Testis (tissue), 3 donors: Measurements from ENCODE around the gene NTM. TPM values are rescaled to one million over a fixed set of nuclear protein-coding genes. Genes with fewer than 3 reads are reported as not detected.

Source experiments
- DNase-seq: peaks from one replicate; pipeline ENCODE4 v3.0.0-alpha.2; 2019
- H3K27ac ChIP-seq, 2 donors: fragments of 200-600 bp; sonication (generic); one replicate each; pipeline ENCODE4 v1.5.1; 2019
- H3K27me3 ChIP-seq: fragments of 200-600 bp; sonication (generic); one replicate; pipeline ENCODE4 v1.5.1; 2019
- H3K36me3 ChIP-seq: fragments of 200-600 bp; sonication (generic); one replicate; pipeline ENCODE4 v1.5.1; 2017; ENCODE audit warnings: low read depth; ENCODE audit errors: missing control alignments
- H3K4me1 ChIP-seq: fragments of 200-600 bp; sonication (generic); one replicate; pipeline ENCODE4 v1.5.1; 2019
- H3K4me3 ChIP-seq, 2 donors: fragments of 200-600 bp; sonication (generic); one replicate each; pipeline ENCODE4 v1.5.1; 2017 to 2019
- H3K9me3 ChIP-seq: fragments of 200-600 bp; sonication (generic); one replicate; pipeline ENCODE4 v1.5.1; 2017
- POLR2A ChIP-seq: fragments of 450-650 bp; IDR thresholded peaks from one replicate; pipeline ENCODE4 v1.6.1; 2017; ENCODE audit warnings: antibody characterized with exemption, mild to moderate bottlenecking, moderate library complexity
- WGBS, 2 donors: methylation state at CpG; one replicate each; pipeline ENCODE4 v1.1.5; 2018; 5-methylcytosine and 5-hydroxymethylcytosine counted together
- intact Hi-C: fragments of 100-400 bp; cut with DNase I; formaldehyde crosslinking; loops from one replicate; pipeline ENCODE4 v1.15.1; 2023; ENCODE audit warnings: low total_unique reads
- polyA plus RNA-seq: library from polyadenylated mRNA; stranded (reverse); fragments of 350-450 nt; fragmentation: Illumina TruSeq; extraction: RNeasy Lipid Tissue Mini Kit (QIAGEN cat#74804); gene quantifications from one replicate; pipeline ENCODE4 v1.2.3, GENCODE V29; 2014; ENCODE audit warnings: low read depth, low replicate concordance; ENCODE audit not compliant: insufficient read depth
- total RNA-seq, 2 donors: library from RNA; depleted of rRNA; stranded (reverse); fragments of >200 nt; gene quantifications; one replicate each; pipeline ENCODE4 v1.2.3, GENCODE V29; 2016
- TF ChIP-seq, protein P1 (sequence below), 3 experiments: fragments of 450-650 bp in 2 of 3; fragments of 200-600 bp in 1 of 3; sonication (generic) in 1 of 3; IDR thresholded peaks; one replicate each; pipeline ENCODE4 v1.5.1; 2016 to 2019; ENCODE audit warnings: antibody characterized with exemption in 3 of 3, mild to moderate bottlenecking in 2 of 3, moderate library complexity in 1 of 3

The NTM gene
- total and polyA plus RNA-seq, 3 donors from 2014 or later: 1.7 to 4.5 (median 1.8) TPM

DNA sequence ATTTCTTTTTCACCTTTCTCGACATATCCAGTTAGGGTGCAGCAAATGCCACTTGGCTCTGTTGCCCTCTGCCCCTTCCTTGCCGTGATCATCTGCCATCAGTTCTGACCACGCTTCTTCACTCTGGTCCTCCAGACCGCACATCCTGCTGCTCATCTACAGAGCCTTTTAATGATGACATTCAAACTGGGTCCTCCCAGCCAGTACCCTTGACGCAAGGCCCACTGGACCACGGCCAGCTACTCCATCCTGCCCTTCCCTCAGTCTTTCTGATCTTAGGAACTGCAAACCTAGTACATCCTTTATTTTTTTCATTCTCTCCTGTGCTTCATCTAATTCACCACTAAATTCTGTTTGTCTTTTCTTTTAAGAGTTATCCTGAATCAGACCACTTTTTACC lies 551.8 kb downstream of the NTM start:
- no peak for DNase-seq
- WGBS, 2 donors: 93 to 94% methylated on average over 6 of the region's 6 CpGs
- TF ChIP-seq, protein P1, sequence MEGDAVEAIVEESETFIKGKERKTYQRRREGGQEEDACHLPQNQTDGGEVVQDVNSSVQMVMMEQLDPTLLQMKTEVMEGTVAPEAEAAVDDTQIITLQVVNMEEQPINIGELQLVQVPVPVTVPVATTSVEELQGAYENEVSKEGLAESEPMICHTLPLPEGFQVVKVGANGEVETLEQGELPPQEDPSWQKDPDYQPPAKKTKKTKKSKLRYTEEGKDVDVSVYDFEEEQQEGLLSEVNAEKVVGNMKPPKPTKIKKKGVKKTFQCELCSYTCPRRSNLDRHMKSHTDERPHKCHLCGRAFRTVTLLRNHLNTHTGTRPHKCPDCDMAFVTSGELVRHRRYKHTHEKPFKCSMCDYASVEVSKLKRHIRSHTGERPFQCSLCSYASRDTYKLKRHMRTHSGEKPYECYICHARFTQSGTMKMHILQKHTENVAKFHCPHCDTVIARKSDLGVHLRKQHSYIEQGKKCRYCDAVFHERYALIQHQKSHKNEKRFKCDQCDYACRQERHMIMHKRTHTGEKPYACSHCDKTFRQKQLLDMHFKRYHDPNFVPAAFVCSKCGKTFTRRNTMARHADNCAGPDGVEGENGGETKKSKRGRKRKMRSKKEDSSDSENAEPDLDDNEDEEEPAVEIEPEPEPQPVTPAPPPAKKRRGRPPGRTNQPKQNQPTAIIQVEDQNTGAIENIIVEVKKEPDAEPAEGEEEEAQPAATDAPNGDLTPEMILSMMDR (IDR thresholded peaks at IDR 0.05): no peak
- TF ChIP-seq POLR2A: no peak

GRCh38 chr11:131923309-131923708 lies 552.9 kb downstream of the NTM start:
- Histone ChIP-seq H3K9me3 (no peaks in the 10 kb centered on the region), H3K27ac (no peak overlapping the region), H3K36me3 (no peaks in the 10 kb centered on the region), H3K4me3 (no peak overlapping the region), H3K4me1 (no peaks in the 10 kb centered on the region), H3K27me3 (no peaks in the 10 kb centered on the region)
- TF ChIP-seq, protein P1 (IDR thresholded peaks at IDR 0.05): no peak
- TF ChIP-seq POLR2A: no peak
- WGBS, 2 donors: 73 to 80% methylated on average over 3 of the region's 3 CpGs
- no peak for DNase-seq
- intact Hi-C loops: no loop called here

More for the DNA sequence above, 551.8 kb downstream of the NTM start:
- H3K9me3 ChIP-seq: no peaks in the 10 kb centered on the region
- no peaks in the 10 kb centered on the region for H3K4me1 ChIP-seq
- H3K27ac ChIP-seq: no peak overlapping the region
- no peak overlapping the region for H3K4me3 ChIP-seq
- H3K36me3 ChIP-seq: no peaks in the 10 kb centered on the region
- no peaks in the 10 kb centered on the region for H3K27me3 ChIP-seq
- intact Hi-C loops: no loop called here

- no peak for TF ChIP-seq POLR2A
- TF ChIP-seq, protein P1 (IDR thresholded peaks at IDR 0.05): no peak
- DNase-seq: no peak
- WGBS, 2 donors: 41 to 73% methylated on average over 8 of the region's 8 CpGs
- H3K36me3 ChIP-seq: no peaks in the 10 kb centered on the region
- H3K4me3 ChIP-seq: no peak overlapping the region
- no peak overlapping the region for H3K27ac ChIP-seq
- H3K9me3 ChIP-seq: no peaks in the 10 kb centered on the region
- no peaks in the 10 kb centered on the region for H3K27me3 ChIP-seq
- intact Hi-C loops: no loop called here
- H3K4me1 ChIP-seq: no peaks in the 10 kb centered on the region
Observed at GRCh38 chr11:131924001-131924400, 553.6 kb downstream of the NTM start.

DNA sequence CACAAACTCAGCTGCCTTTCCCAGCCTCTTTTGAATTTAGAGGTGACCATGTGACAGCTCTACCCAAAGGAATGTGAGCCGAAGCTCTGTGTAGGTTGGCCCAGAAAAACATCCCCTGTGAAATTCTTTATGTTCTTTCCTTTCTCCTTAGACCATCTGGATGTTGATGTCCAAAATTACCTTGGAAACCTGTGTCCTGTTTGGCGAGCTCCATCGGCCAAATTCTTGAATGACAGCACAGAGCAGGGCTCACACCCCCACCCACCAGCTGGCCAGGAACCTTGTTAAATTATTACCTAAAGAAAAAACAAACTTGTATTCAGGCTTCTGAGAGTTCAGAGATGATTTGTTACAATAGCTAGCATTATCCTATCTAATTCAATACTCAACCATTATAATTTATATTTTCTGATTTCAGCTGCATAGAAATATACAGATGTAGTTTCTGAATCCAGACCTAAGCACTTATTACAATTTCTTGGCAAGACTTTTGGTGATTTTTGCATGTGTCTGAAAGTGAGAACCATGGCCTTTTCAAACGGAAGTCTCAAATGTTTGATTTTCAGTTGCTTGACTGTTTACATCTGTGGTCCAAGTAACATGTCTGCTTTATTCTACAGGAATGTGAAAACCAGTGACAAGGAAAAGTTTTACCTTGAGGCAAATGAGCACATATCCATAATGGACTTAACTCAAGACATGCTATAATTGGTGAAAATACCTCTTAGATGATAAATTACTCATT lies 554.2 kb downstream of the NTM start:
- no peaks in the 10 kb centered on the region for H3K9me3 ChIP-seq
- H3K27me3 ChIP-seq: no peaks in the 10 kb centered on the region
- intact Hi-C loops: no loop called here
- DNase-seq: no peak
- H3K36me3 ChIP-seq: no peaks in the 10 kb centered on the region
- 42 to 47% methylated on average over 4 of the region's 4 CpGs for WGBS, 2 donors
- H3K27ac ChIP-seq: no peak overlapping the region
- H3K4me1 ChIP-seq: no peaks in the 10 kb centered on the region
- no peak overlapping the region for H3K4me3 ChIP-seq
- TF ChIP-seq, protein P1 (IDR thresholded peaks at IDR 0.05): no peak
- TF ChIP-seq POLR2A: no peak

- WGBS, 2 donors: 89 to 93% methylated on average over 4 of the region's 4 CpGs
- no peak for DNase-seq
- Histone ChIP-seq H3K27ac (no peak overlapping the region), H3K36me3 (no peaks in the 10 kb centered on the region), H3K27me3 (no peaks in the 10 kb centered on the region), H3K9me3 (no peaks in the 10 kb centered on the region), H3K4me3 (no peak overlapping the region), H3K4me1 (no peaks in the 10 kb centered on the region)
- intact Hi-C loops: no loop called here
- no peak for TF ChIP-seq POLR2A
- TF ChIP-seq, protein P1 (IDR thresholded peaks at IDR 0.05): no peak
Observed at GRCh38 chr11:131925829-131926228, 555.4 kb downstream of the NTM start.
